Measurements from ENCODE around the gene BNIP5.
"Not testable (repeated sequence)": the region's sequence is repeated elsewhere in the genome, so short reads cannot be mapped to it uniquely, and the experiment has no call there.

The BNIP5 gene

GRCh38 chr6:36364669-36365479, 28.2 kb upstream of the BNIP5 start:
- DNase-seq = no peak

- not testable (repeated sequence) for DNase-seq
Measured at GRCh38 chr6:36364061-36364635, 27.5 kb upstream of the BNIP5 start.

GRCh38 chr6:36363371-36363752, 26.7 kb upstream of the BNIP5 start:
- DNase-seq = not testable (repeated sequence)

GRCh38 chr6:36362551-36363370, 26.1 kb upstream of the BNIP5 start:
- no peak for DNase-seq

GRCh38 chr6:36361071-36361470, 24.4 kb upstream of the BNIP5 start:
- no peak for DNase-seq

GRCh38 chr6:36360241-36361054, 23.8 kb upstream of the BNIP5 start:
- peak; percentile 33 for DNase-seq

- DNase-seq = no peak
Measured at GRCh38 chr6:36358226-36358915, 21.7 kb upstream of the BNIP5 start.

- DNase-seq = no peak
Measured at GRCh38 chr6:36357872-36358225, 21.2 kb upstream of the BNIP5 start.

- DNase-seq = no peak
Measured at GRCh38 chr6:36355819-36356218, 19.1 kb upstream of the BNIP5 start.

GRCh38 chr6:36353411-36353915, 16.8 kb upstream of the BNIP5 start:
- no peak for DNase-seq

- DNase-seq = no peak
Measured at GRCh38 chr6:36352477-36353157, 15.9 kb upstream of the BNIP5 start.

GRCh38 chr6:36350681-36351571, 14.2 kb upstream of the BNIP5 start:
- DNase-seq = no peak

GRCh38 chr6:36350082-36350481, 13.4 kb upstream of the BNIP5 start:
- DNase-seq = no peak

- peak; percentile 90 for DNase-seq
Measured at GRCh38 chr6:36349240-36349639, 12.6 kb upstream of the BNIP5 start.

GRCh38 chr6:36347621-36348020, 10.9 kb upstream of the BNIP5 start:
- no peak for DNase-seq

- no peak for DNase-seq
Measured at GRCh38 chr6:36346486-36347273, 10.0 kb upstream of the BNIP5 start.

GRCh38 chr6:36345681-36346466, 9.2 kb upstream of the BNIP5 start:
- DNase-seq = no peak

GRCh38 chr6:36343109-36343680, 6.5 kb upstream of the BNIP5 start:
- DNase-seq = no peak

Measured in SHP77 treated with DMSO at 0.1 percent for 48 hours (cell line).